ENCODE data around the gene CLDN25.

The CLDN25 gene

GRCh38 chr11:113806406-113806805, 26.8 kb downstream of the CLDN25 start:
- DNase-seq (ENCODE audit: low read depth in 2 of 3, low spot score in 2 of 3) = no peak

- DNase-seq (ENCODE audit: low read depth in 2 of 3, low spot score in 2 of 3) = no peak
These were observed 29.3 kb downstream of the CLDN25 start for GRCh38 chr11:113808931-113809330.

GRCh38 chr11:113814181-113814580, 34.6 kb downstream of the CLDN25 start:
- no peak for DNase-seq (ENCODE audit: low read depth in 2 of 3, low spot score in 2 of 3)

GRCh38 chr11:113817162-113817561, 37.6 kb downstream of the CLDN25 start:
- DNase-seq (ENCODE audit: low read depth in 2 of 3, low spot score in 2 of 3) = no peak

GRCh38 chr11:113817626-113818025, 38.0 kb downstream of the CLDN25 start:
- no peak for DNase-seq (ENCODE audit: low read depth in 2 of 3, low spot score in 2 of 3)

GRCh38 chr11:113818426-113818825, 38.8 kb downstream of the CLDN25 start:
- no peak for DNase-seq (ENCODE audit: low read depth in 2 of 3, low spot score in 2 of 3)

- no peak for DNase-seq (ENCODE audit: low read depth in 2 of 3, low spot score in 2 of 3)
These were observed 47.9 kb downstream of the CLDN25 start for GRCh38 chr11:113827477-113827876.

GRCh38 chr11:113828191-113828590, 48.6 kb downstream of the CLDN25 start:
- no peak for DNase-seq (ENCODE audit: low read depth in 2 of 3, low spot score in 2 of 3)

- no peak for DNase-seq (ENCODE audit: low read depth in 2 of 3, low spot score in 2 of 3)
These were observed 50.2 kb downstream of the CLDN25 start for GRCh38 chr11:113829751-113830150.
